Left cardiac atrium (tissue), 4 donors: ENCODE results near the gene USP2. TPM values are rescaled to one million over a fixed set of nuclear protein-coding genes. Genes with fewer than 3 reads are reported as not detected.

Source experiments
- ATAC-seq, 2 donors: fragments of 200-7000 bp; cut with Tn5 transposase; one replicate each; pipeline ENCODE4 v1.9.1; 2020; ENCODE audit warnings: mild to moderate bottlenecking in 2 of 2, moderate library complexity in 2 of 2
- DNase-seq: peaks from one replicate; pipeline ENCODE4 v3.0.0-alpha.2; 2020
- intact Hi-C, 2 donors: fragments of 100-400 bp; cut with DNase I; formaldehyde crosslinking; loops; one replicate each; pipeline versions ENCODE4 v1.14.1 to v1.15.1; 2022 to 2023
- long read RNA-seq: library from polyadenylated mRNA; unstranded; transcript quantifications from one replicate; pipeline ENCODE4 v2.0.0, GENCODE V29; 2021
- total RNA-seq, 2 donors: library from RNA; stranded (reverse); fragmentation: NEBNext Ultra II Directional; extraction: Animal tissue kit (Norgen Biotek cat#: 25700); gene quantifications; one replicate each; pipeline ENCODE4 v1.2.1, GENCODE V29; 2021
- donor health status: DM: no; HTN: yes; CAD: no.
- donor health status: DM: no; HTN: yes; CAD: no; lungs with severe emphysema.
- donor health status: DM: yes; HTN: yes; CAD: no.
- donor health status: Dilated cardiomyopathy.

USP2 gene
- total RNA-seq = 10 to 100 TPM; 65.8 to 68.8 TPM
- long read RNA-seq, partial matches to known transcripts = 12 of 27 reads
- long read RNA-seq, other reads (novel, unspliced or antisense) = 11 of 27 reads

GRCh38 chr11:119381181-119381988 lies at the start of gene USP2:
TSS of gene USP2 (minus strand) at chr11:119381690. CDS start at chr11:119373480, 8,210 bp downstream.
- intact Hi-C loops = loop anchor here in 1 of 2 donors (2.0 kb wide), 1 partner anchor 25 kb away; no protein-coding TSS in a partner anchor
- peak; percentile 96 for ATAC-seq
- peak; percentile 98 for DNase-seq

GRCh38 chr11:119427279-119427678 lies 45.8 kb upstream of the USP2 start:
- intact Hi-C loops = no loop called here
- no peak for ATAC-seq
- DNase-seq = no peak

GRCh38 chr11:119426142-119426541 lies 44.7 kb upstream of the USP2 start:
- intact Hi-C loops = no loop called here
- no peak for DNase-seq

DNA sequence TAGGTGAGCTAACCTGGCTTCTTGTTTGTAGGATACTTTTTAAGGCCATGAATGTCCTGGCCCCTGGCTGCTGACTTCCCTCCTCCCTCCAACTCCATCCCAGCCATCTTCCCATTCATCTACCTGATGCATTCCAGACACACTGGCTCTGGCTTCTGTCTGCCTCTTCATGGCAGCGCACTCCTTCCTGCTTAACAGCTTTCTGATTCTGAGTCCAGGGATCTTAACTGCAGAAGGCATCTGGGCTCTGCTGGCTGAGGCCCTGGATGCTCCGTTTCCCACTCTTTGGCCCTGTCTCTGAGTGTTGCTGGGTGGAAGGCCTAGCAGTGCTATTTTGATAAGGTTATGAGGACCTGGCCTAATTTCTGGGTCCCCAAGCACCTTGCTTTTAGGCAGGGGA lies 43.3 kb upstream of the USP2 start:
- DNase-seq = no peak
- intact Hi-C loops = no loop called here
- ATAC-seq = no peak

More at GRCh38 chr11:119426142-119426541, 44.7 kb upstream of the USP2 start:
- no peak for ATAC-seq

- intact Hi-C loops = no loop called here
- DNase-seq (no peak), ATAC-seq (no peak)
Observed at GRCh38 chr11:119424276-119424675, 42.8 kb upstream of the USP2 start.

DNA sequence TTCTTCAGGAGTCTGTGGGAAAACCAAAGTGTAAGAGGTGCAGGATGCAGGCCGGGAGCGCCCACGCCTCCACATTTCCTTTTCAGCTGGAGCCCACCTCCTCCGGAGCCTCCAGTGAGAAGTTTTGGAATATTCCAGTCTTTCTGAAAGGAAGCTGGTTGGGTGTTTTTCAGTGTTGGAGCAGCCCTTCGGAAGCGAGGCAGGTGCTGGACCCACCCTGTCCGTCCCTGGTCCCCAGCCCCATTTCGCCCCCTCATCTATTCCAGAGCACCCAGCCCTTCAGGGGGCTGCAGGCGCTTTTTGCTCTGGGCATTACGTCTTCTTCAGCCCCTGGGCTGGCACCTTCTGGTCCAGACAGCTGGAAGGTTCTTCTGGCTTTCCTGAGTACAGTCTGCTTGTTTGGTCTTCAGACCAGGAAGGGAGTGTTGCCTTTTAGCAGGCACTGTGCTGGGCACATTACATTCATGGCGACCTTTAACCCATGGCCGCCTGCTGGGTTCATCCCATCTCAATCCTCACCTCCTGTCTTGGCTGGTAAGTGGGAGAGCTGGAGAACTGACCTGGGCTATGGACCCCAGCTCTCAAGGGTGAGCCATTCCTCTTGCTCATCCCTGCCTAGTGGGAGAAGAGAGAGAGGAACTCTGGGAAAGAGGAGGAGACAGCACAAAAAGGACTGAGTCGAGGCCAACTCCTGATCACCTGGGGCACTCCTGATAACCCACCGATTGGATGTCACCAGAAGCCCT lies 42.2 kb upstream of the USP2 start:
- no peak for DNase-seq
- ATAC-seq = no peak
- intact Hi-C loops = no loop called here

- DNase-seq = peak; percentile 24
- ATAC-seq = peak; percentile 10 to 20
- intact Hi-C loops = no loop called here
Observed at GRCh38 chr11:119422809-119423508, 41.5 kb upstream of the USP2 start, which contains the start of gene THY1. TSS of gene THY1 (minus strand) at chr11:119423172. CDS start at chr11:119420905, 2,267 bp downstream.

- peak; percentile 21 for DNase-seq
- ATAC-seq = peak; percentile 33 to 54
- intact Hi-C loops = no loop called here
Observed at GRCh38 chr11:119421941-119422808, 40.7 kb upstream of the USP2 start.

DNA sequence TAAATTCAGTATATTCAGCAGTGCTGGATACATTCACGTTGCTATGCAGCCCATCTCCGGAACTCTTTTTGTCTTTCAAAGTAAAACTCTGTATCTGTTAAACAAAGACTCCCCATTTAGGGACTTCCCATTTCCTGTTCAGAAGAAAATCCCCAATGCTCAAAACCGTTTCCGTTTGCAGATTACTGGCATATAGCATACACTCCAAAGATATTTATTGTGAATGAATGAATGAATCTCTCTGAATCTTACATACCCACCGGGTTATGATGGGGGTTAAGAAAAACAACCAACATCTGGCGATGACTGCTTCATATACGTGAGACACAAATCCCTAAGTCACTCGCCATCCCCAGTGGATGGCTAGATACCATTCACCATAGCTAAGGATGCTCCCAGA lies 39.9 kb upstream of the USP2 start:
- ATAC-seq (no peak), DNase-seq (no peak)
- intact Hi-C loops = no loop called here

GRCh38 chr11:119420631-119421030 lies 39.1 kb upstream of the USP2 start:
- DNase-seq = no peak
- no peak for ATAC-seq
- intact Hi-C loops = no loop called here

- ATAC-seq = no peak
- intact Hi-C loops = no loop called here
- no peak for DNase-seq
Observed at GRCh38 chr11:119419834-119420492, 38.5 kb upstream of the USP2 start.

DNA sequence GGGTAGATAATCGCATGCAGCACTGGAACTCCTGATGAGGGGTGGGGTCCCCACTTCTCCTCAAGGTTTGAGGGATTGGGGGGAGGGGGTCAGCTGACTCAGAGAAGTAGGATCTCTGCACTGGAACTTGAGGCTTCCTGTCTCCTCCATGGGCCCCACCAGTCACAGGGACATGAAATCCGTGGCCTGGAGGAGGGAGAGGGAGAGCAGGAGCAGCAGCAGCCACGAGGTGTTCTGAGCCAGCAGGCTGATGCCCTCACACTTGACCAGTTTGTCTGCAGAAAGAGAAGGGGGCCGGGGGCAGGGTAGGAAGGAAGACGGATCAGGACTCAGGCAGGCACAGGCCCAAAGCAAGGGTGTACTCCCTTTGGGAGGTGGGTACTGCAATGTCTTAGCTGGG lies 37.8 kb upstream of the USP2 start:
- intact Hi-C loops = no loop called here
- DNase-seq = no peak
- ATAC-seq = no peak

DNA sequence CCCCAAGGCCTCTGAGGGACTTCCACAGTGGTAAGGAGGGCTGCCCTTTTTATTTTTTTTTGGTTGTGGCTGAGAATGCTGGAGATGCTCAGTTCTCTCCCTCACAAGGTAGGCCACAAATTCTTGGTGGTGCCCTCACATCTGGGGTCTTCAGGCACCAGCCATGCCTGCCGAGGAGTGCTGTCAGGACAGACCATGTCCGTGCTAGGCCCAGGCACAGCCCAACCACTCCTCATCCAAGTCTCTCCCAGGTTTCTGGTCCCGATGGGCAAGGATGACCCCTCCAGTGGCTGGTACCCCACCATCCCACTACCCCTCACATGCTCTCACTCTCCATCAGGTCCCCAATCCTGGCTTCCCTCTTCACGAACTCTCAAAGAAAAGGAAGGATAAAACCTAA lies 37.3 kb upstream of the USP2 start:
- ATAC-seq (no peak), DNase-seq (no peak)
- intact Hi-C loops = no loop called here

DNA sequence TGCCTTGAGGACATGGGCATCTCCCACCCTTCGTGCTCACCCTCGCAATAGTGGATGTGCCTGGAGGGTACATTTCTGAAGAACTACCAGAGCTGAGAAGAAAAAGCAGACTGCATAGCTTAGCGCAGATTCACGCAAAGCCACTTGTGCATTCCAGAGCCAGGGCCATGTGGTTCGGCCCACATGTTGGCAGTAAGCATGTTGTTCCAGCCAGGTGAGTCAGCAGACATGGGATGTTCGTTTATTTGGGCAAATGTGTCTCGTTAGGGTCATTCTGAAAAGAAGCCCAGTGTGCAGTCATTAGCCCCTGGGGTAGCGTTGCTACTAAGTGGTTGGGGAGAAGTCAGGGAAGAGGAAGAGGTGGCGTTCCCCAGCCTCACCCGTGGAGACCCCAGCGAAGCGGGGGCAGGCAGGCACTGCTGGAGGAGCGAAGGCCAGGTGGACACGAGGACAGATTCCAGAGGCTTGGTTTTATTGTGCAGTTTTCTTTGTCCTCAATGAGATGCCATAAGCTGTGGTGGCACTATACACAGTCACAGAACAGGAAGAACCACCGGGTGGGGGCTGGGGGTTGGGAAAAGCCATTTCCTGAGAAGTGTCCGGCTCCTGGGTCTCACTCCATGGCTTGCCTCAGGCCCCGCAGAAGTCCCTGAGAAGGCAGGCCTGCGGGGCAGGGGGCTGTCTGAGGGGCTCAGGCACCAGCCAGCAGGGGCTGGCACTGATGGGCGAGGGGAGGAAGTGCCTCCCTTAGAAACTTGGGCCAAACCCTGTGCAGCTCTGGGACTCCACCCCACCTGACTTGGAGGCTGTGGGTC lies 36.4 kb upstream of the USP2 start:
- ATAC-seq (peak in 1 of 2 donors; percentile 69), DNase-seq (no peak)
- intact Hi-C loops = no loop called here

DNA sequence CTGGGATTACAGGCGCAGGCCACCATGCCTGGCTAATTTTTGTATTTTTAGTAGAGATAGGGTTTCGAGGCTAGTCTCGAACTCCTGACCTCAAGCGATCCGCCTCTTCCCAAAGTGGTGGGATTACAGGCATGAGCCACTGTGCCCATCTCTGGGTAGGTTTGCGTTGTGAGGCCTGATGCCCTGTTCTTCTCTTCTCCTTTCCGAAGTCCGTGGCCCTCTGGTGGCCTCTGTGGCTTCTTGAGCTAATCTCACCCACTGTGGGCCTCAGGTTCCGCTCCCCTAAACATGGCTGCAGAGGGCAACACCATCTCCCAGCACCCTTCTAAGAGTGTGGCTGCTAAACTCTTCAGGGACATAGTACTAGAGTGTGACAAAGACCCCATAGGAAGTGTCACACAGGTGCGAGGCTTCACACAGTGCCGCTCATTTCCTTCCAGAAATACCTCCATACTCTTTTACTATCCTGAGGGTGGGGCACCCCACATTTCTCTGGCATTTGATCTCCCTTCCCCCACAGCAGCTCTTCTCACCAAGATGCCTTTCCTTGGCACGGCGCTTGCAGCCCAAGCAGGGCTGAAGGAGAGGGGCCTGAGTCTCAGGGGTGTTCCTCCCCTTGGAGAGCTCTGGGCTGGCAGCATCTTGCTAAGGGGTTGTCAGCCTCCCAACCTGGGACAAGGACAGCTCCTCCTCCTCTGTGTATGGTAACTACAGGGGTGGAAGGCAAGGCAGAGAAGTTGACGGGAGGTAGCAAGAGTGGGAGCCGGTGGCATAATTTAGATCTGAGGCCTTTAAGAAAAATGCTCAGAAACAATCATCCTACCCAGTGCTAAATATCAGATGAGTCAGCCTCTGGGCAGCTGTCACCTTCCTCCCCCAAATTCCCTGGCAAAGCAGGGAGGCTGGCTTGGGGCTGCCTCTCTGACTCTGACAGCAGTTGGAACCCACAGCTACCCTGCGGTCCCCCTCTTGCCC lies 35.4 kb upstream of the USP2 start:
- peak in 1 of 2 donors; percentile 78 for ATAC-seq

GRCh38 chr11:119415966-119416365 lies 34.5 kb upstream of the USP2 start:
- intact Hi-C loops = no loop called here
- ATAC-seq (no peak), DNase-seq (no peak)

More for the DNA sequence above, 35.4 kb upstream of the USP2 start:
- DNase-seq = no peak
- intact Hi-C loops = no loop called here
